OCI-LY3 (cell line): ENCODE results near the gene NKAIN2.

Source experiments
- H2AFZ ChIP-seq: fragments of 200-600, 300-600 bp; shearing (Covaris generic); 2 replicates; pipeline ENCODE4 v1.6.0; 2014; ENCODE audit warnings: antibody characterized with exemption, low read depth, low read length
- H3K27ac ChIP-seq: fragments of 200-600, 300-600 bp; sonication (generic); 2 replicates; pipeline ENCODE4 v1.5.1; 2014; ENCODE audit warnings: mild to moderate bottlenecking, low read length, moderate library complexity, mixed read lengths
- H3K27me3 ChIP-seq: fragments of 200-600, 300-600 bp; sonication (generic); 2 replicates; pipeline ENCODE4 v1.6.1; 2014; ENCODE audit warnings: low read depth, low read length, mixed read lengths
- H3K36me3 ChIP-seq: fragments of 200-600, 300-600 bp; sonication (generic); replicated peaks from 2 replicates; pipeline ENCODE3; 2014; ENCODE audit warnings: low read depth, low read length, mixed read lengths
- H3K4me1 ChIP-seq: fragments of 300-600, 200-600 bp; sonication (generic); 2 replicates; pipeline ENCODE4 v1.6.1; 2014; ENCODE audit warnings: low read length, mixed read lengths
- H3K4me2 ChIP-seq: fragments of 200-600, 300-600 bp; sonication (generic); 2 replicates; pipeline ENCODE4 v1.6.1; 2014; ENCODE audit warnings: low read length, mixed read lengths
- H3K4me3 ChIP-seq: fragments of 300-600, 200-600 bp; sonication (generic); 2 replicates; pipeline ENCODE4 v1.5.1; 2014; ENCODE audit warnings: antibody characterized with exemption, mild to moderate bottlenecking, low read length, moderate library complexity
- H3K79me2 ChIP-seq: fragments of 300-600, 200-600 bp; shearing (Covaris generic); 2 replicates; pipeline ENCODE4 v1.6.1; 2014; ENCODE audit warnings: mild to moderate bottlenecking, low read length, mixed read lengths
- H3K9ac ChIP-seq: fragments of 300-600, 200-600 bp; shearing (Covaris generic); 2 replicates; pipeline ENCODE4 v1.6.0; 2014; ENCODE audit warnings: mild to moderate bottlenecking, low read length, moderate library complexity
- H3K9me3 ChIP-seq: fragments of 200-600, 300-600 bp; shearing (Covaris generic); 2 replicates; pipeline ENCODE4 v1.6.1; 2014; ENCODE audit warnings: low read length, mixed read lengths; ENCODE audit not compliant: insufficient read depth
- H4K20me1 ChIP-seq: fragments of 200-600, 300-600 bp; sonication (generic); 2 replicates; pipeline ENCODE4 v1.6.1; 2016; ENCODE audit warnings: low read length, mixed read lengths; ENCODE audit not compliant: insufficient read depth
- EZH2phosphoT487 ChIP-seq: fragments of 200-600 bp; shearing (Covaris generic); IDR thresholded peaks from 2 replicates; pipeline ENCODE4 v1.6.1; 2018; ENCODE audit warnings: antibody characterized with exemption, mixed run types, low read depth
- TF ChIP-seq, protein P1 (sequence below): fragments of 200-600, 300-600 bp; sonication (generic); IDR thresholded peaks from 2 replicates; pipeline ENCODE4 v1.5.1; 2014; ENCODE audit warnings: antibody characterized with exemption, low read length, low read depth

Gene NKAIN2

DNA sequence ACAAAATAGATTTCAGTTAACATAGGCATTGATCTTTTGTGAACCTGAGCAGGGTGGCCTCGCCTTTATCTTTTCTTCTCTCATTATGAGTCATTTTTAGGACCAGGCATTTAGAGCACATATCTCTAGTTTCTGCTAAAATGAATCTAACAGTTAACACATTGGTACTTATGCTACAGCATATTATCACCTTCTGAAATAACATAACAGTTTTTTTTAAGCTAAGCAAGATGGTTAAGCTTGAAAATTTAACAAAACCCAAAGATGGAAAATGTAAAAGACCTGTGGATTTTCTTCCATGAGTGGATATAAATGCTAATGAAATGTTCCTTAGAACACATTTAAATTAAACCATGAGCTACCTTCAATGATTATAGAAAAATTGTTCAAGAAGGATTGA, 671.5 kb downstream of the NKAIN2 start:
- Histone ChIP-seq H2AFZ (no peak overlapping the region), H4K20me1 (no peaks in the 10 kb centered on the region), H3K4me2 (no peak overlapping the region), H3K4me3 (no peak overlapping the region), H3K9me3 (no peaks in the 10 kb centered on the region), H3K9ac (no peak overlapping the region), H3K36me3 (no peaks in the 10 kb centered on the region), H3K79me2 (no peaks in the 10 kb centered on the region), H3K27ac (no peak overlapping the region), H3K4me1 (no peaks in the 10 kb centered on the region), H3K27me3 (no peaks in the 10 kb centered on the region)
- TF ChIP-seq, protein P1, sequence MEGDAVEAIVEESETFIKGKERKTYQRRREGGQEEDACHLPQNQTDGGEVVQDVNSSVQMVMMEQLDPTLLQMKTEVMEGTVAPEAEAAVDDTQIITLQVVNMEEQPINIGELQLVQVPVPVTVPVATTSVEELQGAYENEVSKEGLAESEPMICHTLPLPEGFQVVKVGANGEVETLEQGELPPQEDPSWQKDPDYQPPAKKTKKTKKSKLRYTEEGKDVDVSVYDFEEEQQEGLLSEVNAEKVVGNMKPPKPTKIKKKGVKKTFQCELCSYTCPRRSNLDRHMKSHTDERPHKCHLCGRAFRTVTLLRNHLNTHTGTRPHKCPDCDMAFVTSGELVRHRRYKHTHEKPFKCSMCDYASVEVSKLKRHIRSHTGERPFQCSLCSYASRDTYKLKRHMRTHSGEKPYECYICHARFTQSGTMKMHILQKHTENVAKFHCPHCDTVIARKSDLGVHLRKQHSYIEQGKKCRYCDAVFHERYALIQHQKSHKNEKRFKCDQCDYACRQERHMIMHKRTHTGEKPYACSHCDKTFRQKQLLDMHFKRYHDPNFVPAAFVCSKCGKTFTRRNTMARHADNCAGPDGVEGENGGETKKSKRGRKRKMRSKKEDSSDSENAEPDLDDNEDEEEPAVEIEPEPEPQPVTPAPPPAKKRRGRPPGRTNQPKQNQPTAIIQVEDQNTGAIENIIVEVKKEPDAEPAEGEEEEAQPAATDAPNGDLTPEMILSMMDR = no peak
- no peak for TF ChIP-seq EZH2phosphoT487

- H3K79me2 ChIP-seq = no peaks in the 10 kb centered on the region
- no peaks in the 10 kb centered on the region for H3K36me3 ChIP-seq
- H3K27ac ChIP-seq = no peak overlapping the region
- H3K9ac ChIP-seq = no peak overlapping the region
- no peak overlapping the region for H2AFZ ChIP-seq
- H3K4me1 ChIP-seq = no peaks in the 10 kb centered on the region
- H3K27me3 ChIP-seq = no peaks in the 10 kb centered on the region
- H4K20me1 ChIP-seq = no peaks in the 10 kb centered on the region
- H3K4me2 ChIP-seq = no peak overlapping the region
- no peak overlapping the region for H3K4me3 ChIP-seq
- H3K9me3 ChIP-seq = no peaks in the 10 kb centered on the region
- no peak for TF ChIP-seq EZH2phosphoT487
- TF ChIP-seq, protein P1 = no peak
Observed at GRCh38 chr6:124478906-124479305, 675.2 kb downstream of the NKAIN2 start.

DNA sequence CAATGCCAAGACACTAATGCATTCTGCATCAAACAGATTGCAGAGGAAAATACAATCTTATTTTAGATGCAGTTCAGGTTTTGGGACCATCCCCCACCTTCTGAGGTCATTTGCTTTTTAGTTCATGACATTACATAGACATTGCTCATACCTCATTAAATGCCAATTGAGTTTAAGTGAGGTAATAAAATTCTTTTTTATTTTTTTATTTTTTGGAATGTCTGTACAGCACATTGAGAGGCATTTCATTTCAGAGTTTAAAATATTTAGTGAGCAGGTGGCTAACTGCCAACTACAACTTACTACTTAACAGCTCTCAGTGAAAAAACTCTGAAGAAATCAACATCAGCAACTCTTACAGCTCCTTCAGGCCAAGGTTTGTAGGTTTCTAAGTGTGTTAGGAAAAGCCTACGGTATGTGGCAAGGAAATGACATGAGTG, 676.3 kb downstream of the NKAIN2 start:
- no peaks in the 10 kb centered on the region for H3K27me3 ChIP-seq
- H3K9ac ChIP-seq = no peak overlapping the region
- H4K20me1 ChIP-seq = no peaks in the 10 kb centered on the region
- H3K27ac ChIP-seq = no peak overlapping the region
- no peaks in the 10 kb centered on the region for H3K79me2 ChIP-seq
- H2AFZ ChIP-seq = no peak overlapping the region
- H3K36me3 ChIP-seq = no peaks in the 10 kb centered on the region
- no peaks in the 10 kb centered on the region for H3K4me1 ChIP-seq
- H3K4me2 ChIP-seq = no peak overlapping the region
- TF ChIP-seq, protein P1 = no peak
- TF ChIP-seq EZH2phosphoT487 = no peak
- H3K9me3 ChIP-seq = no peaks in the 10 kb centered on the region
- H3K4me3 ChIP-seq = no peak overlapping the region

GRCh38 chr6:124482071-124482491, 678.4 kb downstream of the NKAIN2 start:
- TF ChIP-seq, protein P1 = no peak
- TF ChIP-seq EZH2phosphoT487 = no peak
- H3K9ac ChIP-seq = no peak overlapping the region
- no peak overlapping the region for H2AFZ ChIP-seq
- H3K9me3 ChIP-seq = no peaks in the 10 kb centered on the region
- no peaks in the 10 kb centered on the region for H3K79me2 ChIP-seq
- no peaks in the 10 kb centered on the region for H3K4me1 ChIP-seq
- no peak overlapping the region for H3K27ac ChIP-seq
- H3K36me3 ChIP-seq = no peaks in the 10 kb centered on the region
- no peaks in the 10 kb centered on the region for H3K27me3 ChIP-seq
- no peak overlapping the region for H3K4me2 ChIP-seq
- no peak overlapping the region for H3K4me3 ChIP-seq
- H4K20me1 ChIP-seq = no peaks in the 10 kb centered on the region
